SH-SY5Y (cell line): ENCODE measurements around the gene COX7A1.

Experiments used
- GATA2 ChIP-seq: IDR thresholded peaks from 2 replicates; pipeline ENCODE4 v1.6.1; 2011; ENCODE audit warnings: mild to moderate bottlenecking, low read depth, low read length
- GATA3 ChIP-seq: IDR thresholded peaks from 2 replicates; pipeline ENCODE4 v1.6.1; 2011; ENCODE audit warnings: low read depth, mild to moderate bottlenecking, low read length, moderate library complexity

DNA sequence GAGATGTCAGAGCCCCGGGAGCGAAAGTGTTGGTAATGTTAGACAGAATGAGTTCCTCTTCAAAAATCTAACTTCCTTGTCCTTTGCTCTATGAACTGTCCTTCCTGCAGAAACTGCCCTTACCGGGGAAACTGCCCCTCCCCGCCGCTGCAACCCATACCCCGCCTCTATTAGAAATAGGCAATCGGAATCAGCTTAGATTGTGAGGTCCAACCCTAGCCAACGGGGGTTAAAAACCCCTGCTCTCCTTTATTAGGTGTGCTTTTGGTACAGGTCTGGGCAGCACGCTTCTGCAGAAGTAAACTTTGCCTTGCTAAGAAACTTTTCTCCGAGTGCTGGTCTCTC lies 23.9 kb downstream of the COX7A1 start:
- no peak for TF ChIP-seq GATA3
- TF ChIP-seq GATA2: no peak
